DOHH2 (cell line): Measurements from ENCODE around the gene FBXO4.

Source experiments
- H3F3A ChIP-seq: fragments of 200-600 bp; sonication (generic), shearing (Covaris generic); 2 replicates; pipeline ENCODE4 v1.6.0; 2016; ENCODE audit warnings: antibody characterized with exemption, mild to moderate bottlenecking; ENCODE audit not compliant: control insufficient read depth, insufficient read depth
- H3K27ac ChIP-seq: fragments of 200-600 bp; sonication (generic); 2 replicates; pipeline ENCODE4 v1.5.1; 2014; ENCODE audit warnings: low read depth, mild to moderate bottlenecking, low read length, moderate library complexity
- H3K27me3 ChIP-seq: fragments of 200-600 bp; sonication (generic); 2 replicates; pipeline ENCODE4 v1.6.1; 2014; ENCODE audit warnings: mild to moderate bottlenecking, low read length, mixed read lengths; ENCODE audit not compliant: control insufficient read depth
- H3K36me3 ChIP-seq: fragments of 200-600 bp; sonication (generic); 2 replicates; pipeline ENCODE4 v1.6.1; 2014; ENCODE audit warnings: mild to moderate bottlenecking, low read length, moderate library complexity, mixed read lengths; ENCODE audit not compliant: control insufficient read depth
- H3K4me1 ChIP-seq: fragments of 200-600 bp; sonication (generic); 2 replicates; pipeline ENCODE4 v1.6.1; 2014; ENCODE audit warnings: mild to moderate bottlenecking, low read length, mixed read lengths; ENCODE audit not compliant: control insufficient read depth
- H3K4me2 ChIP-seq: fragments of 200-600 bp; sonication (generic); 2 replicates; pipeline ENCODE4 v1.6.0; 2014; ENCODE audit warnings: mild to moderate bottlenecking, low read length, moderate library complexity
- H3K4me3 ChIP-seq: fragments of 200-600 bp; sonication (generic); 2 replicates; pipeline ENCODE4 v1.5.1; 2014; ENCODE audit warnings: mild to moderate bottlenecking, low read length, mixed read lengths
- H3K79me2 ChIP-seq: fragments of 200-600 bp; sonication (generic); 2 replicates; pipeline ENCODE4 v1.6.1; 2014; ENCODE audit warnings: mild to moderate bottlenecking, low read length, mixed read lengths; ENCODE audit not compliant: control insufficient read depth
- H3K9me2 ChIP-seq: fragments of 200-600 bp; sonication (generic); replicated peaks from 2 replicates; pipeline ENCODE4 v1.6.1; 2014; ENCODE audit warnings: mild to moderate bottlenecking, low read length, mixed read lengths; ENCODE audit not compliant: control insufficient read depth
- H3K9me3 ChIP-seq: fragments of 200-600 bp; sonication (generic); 2 replicates; pipeline ENCODE4 v1.6.1; 2014; ENCODE audit warnings: antibody characterized with exemption, low read length, mixed read lengths; ENCODE audit not compliant: control insufficient read depth, insufficient read depth
- H4K20me1 ChIP-seq: fragments of 200-600 bp; sonication (generic); 2 replicates; pipeline ENCODE4 v1.6.0; 2014; ENCODE audit warnings: low read depth, mild to moderate bottlenecking, antibody characterized with exemption, low read length, moderate library complexity; ENCODE audit not compliant: control insufficient read depth, insufficient read depth
- CTCF ChIP-seq: fragments of 200-600 bp; sonication (generic); IDR thresholded peaks from one replicate; pipeline ENCODE4 v1.5.1; 2014; ENCODE audit warnings: antibody characterized with exemption, mild to moderate bottlenecking, low read depth, low read length; ENCODE audit not compliant: poor library complexity, severe bottlenecking
- EZH2phosphoT487 ChIP-seq: fragments of 200-600 bp; sonication (generic); IDR thresholded peaks from 2 replicates; pipeline ENCODE4 v1.6.1; 2017; ENCODE audit warnings: borderline replicate concordance, mild to moderate bottlenecking, antibody characterized with exemption, low read length, moderate library complexity, mixed read lengths

FBXO4 gene

GRCh38 chr5:41960481-41960880 is 35.4 kb downstream of the FBXO4 start:
- no peak overlapping the region for H3K27ac ChIP-seq
- H3K4me3 ChIP-seq = no peak overlapping the region
- H3K4me1 ChIP-seq = no peaks in the 10 kb centered on the region
- H3K36me3 ChIP-seq = no peaks in the 10 kb centered on the region
- H3K27me3 ChIP-seq = peaks cover 4% of the 10 kb centered on the region; the same call in 1 of the 2 replicates
- no peaks in the 10 kb centered on the region for H4K20me1 ChIP-seq
- H3K9me3 ChIP-seq = 0 out of 2 replicates have a peak, but pooled peaks cover 3% of the 10 kb centered on the region
- H3F3A ChIP-seq = no peaks in the 10 kb centered on the region
- H3K79me2 ChIP-seq = no peaks in the 10 kb centered on the region
- no peak for TF ChIP-seq CTCF
- TF ChIP-seq EZH2phosphoT487 = no peak
- no peak overlapping the region for H3K4me2 ChIP-seq
- no peaks in the 10 kb centered on the region for H3K9me2 ChIP-seq

- Histone ChIP-seq H3K27ac (no peak overlapping the region), H3K79me2 (no peaks in the 10 kb centered on the region), H3F3A (no peaks in the 10 kb centered on the region), H3K9me3 (0 out of 2 replicates have a peak, but pooled peaks cover 3% of the 10 kb centered on the region), H3K36me3 (no peaks in the 10 kb centered on the region), H3K4me1 (no peaks in the 10 kb centered on the region), H3K27me3 (no peaks in the 10 kb centered on the region), H3K9me2 (no peaks in the 10 kb centered on the region), H4K20me1 (no peaks in the 10 kb centered on the region), H3K4me3 (no peak overlapping the region), H3K4me2 (no peak overlapping the region)
- TF ChIP-seq EZH2phosphoT487 = no peak
- TF ChIP-seq CTCF = no peak
Observed at GRCh38 chr5:41961736-41962135, 36.7 kb downstream of the FBXO4 start.

DNA sequence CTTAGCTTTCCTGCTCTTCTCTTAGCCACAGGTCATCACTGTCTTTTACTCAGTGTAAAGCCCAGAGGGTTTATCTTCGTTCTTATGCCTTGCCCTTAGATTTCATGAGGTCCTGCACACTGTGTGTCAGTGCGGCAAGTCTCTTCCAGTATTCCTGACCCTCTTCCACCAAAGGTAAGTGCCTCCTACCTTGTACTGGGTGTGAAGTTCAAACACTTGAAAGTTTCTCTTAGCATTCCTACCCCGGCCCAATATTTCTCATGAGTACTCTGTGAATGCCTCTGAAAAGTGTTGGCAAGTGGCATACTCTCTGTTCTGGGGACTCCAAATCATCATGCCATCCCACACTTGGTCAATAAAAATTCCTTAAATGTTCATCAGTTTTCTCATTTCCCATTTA is 37.4 kb downstream of the FBXO4 start:
- TF ChIP-seq EZH2phosphoT487 (no peak), CTCF (no peak)
- no peaks in the 10 kb centered on the region for H3K9me2 ChIP-seq
- no peaks in the 10 kb centered on the region for H3K4me1 ChIP-seq
- no peaks in the 10 kb centered on the region for H4K20me1 ChIP-seq
- no peaks in the 10 kb centered on the region for H3F3A ChIP-seq
- no peaks in the 10 kb centered on the region for H3K27me3 ChIP-seq
- no peak overlapping the region for H3K27ac ChIP-seq
- H3K9me3 ChIP-seq = 0 out of 2 replicates have a peak, but pooled peaks cover 3% of the 10 kb centered on the region
- H3K4me2 ChIP-seq = no peak overlapping the region
- no peaks in the 10 kb centered on the region for H3K79me2 ChIP-seq
- H3K36me3 ChIP-seq = no peaks in the 10 kb centered on the region
- no peak overlapping the region for H3K4me3 ChIP-seq
